Kidney epithelial cell (primary cell): ENCODE measurements around the gene SNAI3. TPM values are rescaled to one million over a fixed set of nuclear protein-coding genes. Genes with fewer than 3 reads are reported as not detected.

Source experiments
- DNase-seq: peaks from one replicate; pipeline ENCODE4 v3.0.0-alpha.2; 2010; ENCODE audit warnings: low read depth
- H3K27me3 ChIP-seq: 2 replicates; pipeline ENCODE4 v1.6.0; 2011; ENCODE audit warnings: low read length; ENCODE audit not compliant: control insufficient read depth, insufficient read depth
- H3K36me3 ChIP-seq: 2 replicates; pipeline ENCODE4 v1.5.1; 2011; ENCODE audit warnings: low read length; ENCODE audit not compliant: control insufficient read depth, insufficient read depth
- H3K4me3 ChIP-seq: 2 replicates; pipeline ENCODE4 v1.5.1; 2011; ENCODE audit warnings: low read depth, mild to moderate bottlenecking, control low read depth, low read length
- total RNA-seq: library from RNA; depleted of rRNA; stranded (reverse); fragments of >200 nt; gene quantifications from 2 replicates; pipeline ENCODE4 v1.2.3, GENCODE V29; 2015
- TF ChIP-seq, protein P1 (sequence below): IDR thresholded peaks from 2 replicates; pipeline ENCODE4 v1.5.1; 2011; ENCODE audit warnings: mild to moderate bottlenecking, moderate library complexity, low read length, control low read depth, inconsistent platforms; ENCODE audit not compliant: insufficient read depth, poor library complexity, severe bottlenecking

Gene SNAI3
- total RNA-seq, 1 donor from 2014 or later = 1.1 TPM

GRCh38 chr16:88695753-88696152, 9.4 kb upstream of the SNAI3 start:
- H3K27me3 ChIP-seq = peaks cover 3% of the 10 kb centered on the region
- DNase-seq = no peak
- no peaks in the 10 kb centered on the region for H3K36me3 ChIP-seq
- H3K4me3 ChIP-seq = no peak overlapping the region
- TF ChIP-seq, protein P1, sequence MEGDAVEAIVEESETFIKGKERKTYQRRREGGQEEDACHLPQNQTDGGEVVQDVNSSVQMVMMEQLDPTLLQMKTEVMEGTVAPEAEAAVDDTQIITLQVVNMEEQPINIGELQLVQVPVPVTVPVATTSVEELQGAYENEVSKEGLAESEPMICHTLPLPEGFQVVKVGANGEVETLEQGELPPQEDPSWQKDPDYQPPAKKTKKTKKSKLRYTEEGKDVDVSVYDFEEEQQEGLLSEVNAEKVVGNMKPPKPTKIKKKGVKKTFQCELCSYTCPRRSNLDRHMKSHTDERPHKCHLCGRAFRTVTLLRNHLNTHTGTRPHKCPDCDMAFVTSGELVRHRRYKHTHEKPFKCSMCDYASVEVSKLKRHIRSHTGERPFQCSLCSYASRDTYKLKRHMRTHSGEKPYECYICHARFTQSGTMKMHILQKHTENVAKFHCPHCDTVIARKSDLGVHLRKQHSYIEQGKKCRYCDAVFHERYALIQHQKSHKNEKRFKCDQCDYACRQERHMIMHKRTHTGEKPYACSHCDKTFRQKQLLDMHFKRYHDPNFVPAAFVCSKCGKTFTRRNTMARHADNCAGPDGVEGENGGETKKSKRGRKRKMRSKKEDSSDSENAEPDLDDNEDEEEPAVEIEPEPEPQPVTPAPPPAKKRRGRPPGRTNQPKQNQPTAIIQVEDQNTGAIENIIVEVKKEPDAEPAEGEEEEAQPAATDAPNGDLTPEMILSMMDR = no peak

- TF ChIP-seq, protein P1 = no peak
- H3K36me3 ChIP-seq = no peaks in the 10 kb centered on the region
- DNase-seq = no peak
These were observed 8.9 kb upstream of the SNAI3 start for GRCh38 chr16:88695218-88695617.

GRCh38 chr16:88694221-88695087, 8.1 kb upstream of the SNAI3 start:
- TF ChIP-seq, protein P1 = no peak
- no peaks in the 10 kb centered on the region for H3K36me3 ChIP-seq

More at GRCh38 chr16:88695218-88695617, 8.9 kb upstream of the SNAI3 start:
- Histone ChIP-seq H3K27me3 (peaks cover 6% of the 10 kb centered on the region), H3K4me3 (no peak overlapping the region)

DNA sequence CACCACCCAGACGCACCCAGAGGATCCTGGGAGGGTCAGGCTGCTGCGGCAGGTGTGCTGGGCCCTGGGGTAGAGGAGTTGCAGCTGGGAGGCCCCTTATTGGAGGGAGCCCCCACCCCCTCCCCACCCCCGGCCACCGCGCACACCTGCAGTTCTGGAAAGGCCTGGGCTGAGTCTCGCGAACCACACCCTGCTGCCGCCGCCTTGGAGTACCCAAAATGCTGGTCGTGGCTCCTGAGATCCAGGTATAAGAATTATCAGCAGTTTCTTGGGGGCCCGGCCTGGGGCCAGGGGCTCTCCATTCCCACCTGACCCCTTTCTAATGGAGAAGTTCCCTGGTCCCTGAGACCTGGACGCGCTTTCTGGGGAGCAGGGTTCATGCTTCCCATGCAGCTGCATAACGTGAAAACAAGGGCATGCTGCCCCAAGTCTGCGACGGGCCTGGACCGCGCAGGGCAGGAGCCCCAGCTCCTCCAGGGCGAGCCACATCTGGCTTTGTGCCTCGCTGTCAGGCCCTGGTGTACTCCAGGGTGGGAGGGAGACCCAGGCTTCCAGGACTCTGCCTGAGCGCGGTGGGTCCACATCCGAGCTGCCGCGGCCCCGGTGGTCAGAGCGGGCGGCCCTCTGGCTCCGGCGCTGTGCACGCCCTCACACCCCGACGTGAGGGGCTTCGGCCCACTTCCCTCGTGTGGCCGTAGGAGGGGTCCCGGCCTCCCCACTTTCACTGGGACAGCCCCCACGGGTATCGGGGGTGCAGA, 7.3 kb upstream of the SNAI3 start:
- TF ChIP-seq, protein P1 = no peak
- Histone ChIP-seq H3K4me3 (no peak overlapping the region), H3K27me3 (peaks cover 16% of the 10 kb centered on the region), H3K36me3 (no peaks in the 10 kb centered on the region)
- no peak for DNase-seq

More at GRCh38 chr16:88694221-88695087, 8.1 kb upstream of the SNAI3 start:
- no peak for DNase-seq
- peaks cover 10% of the 10 kb centered on the region for H3K27me3 ChIP-seq
- no peak overlapping the region for H3K4me3 ChIP-seq

GRCh38 chr16:88692861-88693260, 6.6 kb upstream of the SNAI3 start:
- TF ChIP-seq, protein P1 = no peak
- Histone ChIP-seq H3K36me3 (no peaks in the 10 kb centered on the region), H3K4me3 (no peak overlapping the region), H3K27me3 (peaks cover 23% of the 10 kb centered on the region)
- no peak for DNase-seq
